Fibroblast of villous mesenchyme (primary cell): ENCODE measurements around the gene VWA1. TPM values are rescaled to one million over a fixed set of nuclear protein-coding genes. Genes with fewer than 3 reads are reported as not detected.

Experiments used
- DNase-seq: peaks from one replicate; pipeline ENCODE4 v3.0.0-alpha.2; 2010; ENCODE audit warnings: low read depth
- H3K4me3 ChIP-seq: 2 replicates; pipeline ENCODE4 v1.5.1; 2011; ENCODE audit warnings: low read depth, mild to moderate bottlenecking, low read length
- total RNA-seq: library from RNA; depleted of rRNA; stranded (reverse); fragments of >200 nt; gene quantifications from 2 replicates; pipeline ENCODE4 v1.2.3, GENCODE V29; 2012
- TF ChIP-seq, protein P1 (sequence below): IDR thresholded peaks from 2 replicates; pipeline ENCODE4 v1.5.1; 2012; ENCODE audit warnings: low read depth, mild to moderate bottlenecking, low read length; ENCODE audit not compliant: insufficient read depth

VWA1 gene
- total RNA-seq, 1 donor: 5.6 TPM

DNA sequence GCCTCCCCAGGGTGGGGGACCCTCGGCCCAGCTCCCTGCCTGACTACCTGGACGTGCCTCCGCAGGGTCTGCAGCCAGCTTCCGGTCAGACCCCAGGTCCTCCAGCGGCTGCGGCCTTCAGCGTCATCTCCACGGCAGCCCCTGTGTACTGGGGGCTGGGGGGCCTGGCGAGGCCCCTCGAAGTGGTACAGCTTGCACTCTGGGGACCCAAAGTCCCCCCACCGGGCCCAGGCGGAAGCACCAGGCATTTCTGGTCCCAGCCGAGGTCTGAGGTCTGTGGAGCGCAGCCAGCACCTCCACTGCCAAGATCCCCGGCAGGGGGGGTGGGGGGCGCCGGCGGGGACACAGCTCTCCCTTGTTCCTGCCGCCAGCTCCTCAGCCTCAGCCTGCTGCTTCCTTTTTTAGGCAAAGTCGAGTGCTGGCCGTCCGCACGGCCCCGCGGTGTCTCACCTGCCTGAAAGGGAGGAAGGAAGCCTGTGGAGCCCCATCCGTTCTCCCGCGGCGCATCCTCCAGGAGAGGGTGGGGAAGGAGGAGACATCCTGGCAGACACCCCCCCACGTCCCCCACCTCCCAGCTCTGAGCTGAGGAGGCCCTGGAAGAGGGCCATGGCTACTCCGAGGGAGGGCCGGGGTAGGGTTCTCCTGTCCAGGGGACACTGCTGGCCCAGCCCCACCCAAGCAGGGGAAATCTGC is 1.2 kb upstream of the VWA1 start:
- no peak overlapping the region for H3K4me3 ChIP-seq
- TF ChIP-seq, protein P1, sequence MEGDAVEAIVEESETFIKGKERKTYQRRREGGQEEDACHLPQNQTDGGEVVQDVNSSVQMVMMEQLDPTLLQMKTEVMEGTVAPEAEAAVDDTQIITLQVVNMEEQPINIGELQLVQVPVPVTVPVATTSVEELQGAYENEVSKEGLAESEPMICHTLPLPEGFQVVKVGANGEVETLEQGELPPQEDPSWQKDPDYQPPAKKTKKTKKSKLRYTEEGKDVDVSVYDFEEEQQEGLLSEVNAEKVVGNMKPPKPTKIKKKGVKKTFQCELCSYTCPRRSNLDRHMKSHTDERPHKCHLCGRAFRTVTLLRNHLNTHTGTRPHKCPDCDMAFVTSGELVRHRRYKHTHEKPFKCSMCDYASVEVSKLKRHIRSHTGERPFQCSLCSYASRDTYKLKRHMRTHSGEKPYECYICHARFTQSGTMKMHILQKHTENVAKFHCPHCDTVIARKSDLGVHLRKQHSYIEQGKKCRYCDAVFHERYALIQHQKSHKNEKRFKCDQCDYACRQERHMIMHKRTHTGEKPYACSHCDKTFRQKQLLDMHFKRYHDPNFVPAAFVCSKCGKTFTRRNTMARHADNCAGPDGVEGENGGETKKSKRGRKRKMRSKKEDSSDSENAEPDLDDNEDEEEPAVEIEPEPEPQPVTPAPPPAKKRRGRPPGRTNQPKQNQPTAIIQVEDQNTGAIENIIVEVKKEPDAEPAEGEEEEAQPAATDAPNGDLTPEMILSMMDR: no peak
- DNase-seq: no peak

DNA sequence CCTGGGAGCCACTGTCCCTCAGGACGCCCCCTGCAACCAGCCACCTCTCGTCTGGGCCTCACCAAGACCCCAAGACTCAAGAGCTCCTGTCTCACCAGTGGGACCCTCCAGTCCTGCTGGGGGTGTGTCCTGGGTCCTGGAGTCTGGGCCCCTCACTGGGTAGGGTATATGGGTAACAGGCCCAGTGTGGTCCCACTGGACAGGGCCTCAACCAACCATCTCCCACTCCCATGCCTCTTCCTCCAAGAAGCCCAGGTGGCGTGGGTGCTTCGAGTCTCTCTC is 725 bp upstream of the VWA1 start:
- TF ChIP-seq, protein P1: no peak
- no peak overlapping the region for H3K4me3 ChIP-seq
- DNase-seq: no peak

DNA sequence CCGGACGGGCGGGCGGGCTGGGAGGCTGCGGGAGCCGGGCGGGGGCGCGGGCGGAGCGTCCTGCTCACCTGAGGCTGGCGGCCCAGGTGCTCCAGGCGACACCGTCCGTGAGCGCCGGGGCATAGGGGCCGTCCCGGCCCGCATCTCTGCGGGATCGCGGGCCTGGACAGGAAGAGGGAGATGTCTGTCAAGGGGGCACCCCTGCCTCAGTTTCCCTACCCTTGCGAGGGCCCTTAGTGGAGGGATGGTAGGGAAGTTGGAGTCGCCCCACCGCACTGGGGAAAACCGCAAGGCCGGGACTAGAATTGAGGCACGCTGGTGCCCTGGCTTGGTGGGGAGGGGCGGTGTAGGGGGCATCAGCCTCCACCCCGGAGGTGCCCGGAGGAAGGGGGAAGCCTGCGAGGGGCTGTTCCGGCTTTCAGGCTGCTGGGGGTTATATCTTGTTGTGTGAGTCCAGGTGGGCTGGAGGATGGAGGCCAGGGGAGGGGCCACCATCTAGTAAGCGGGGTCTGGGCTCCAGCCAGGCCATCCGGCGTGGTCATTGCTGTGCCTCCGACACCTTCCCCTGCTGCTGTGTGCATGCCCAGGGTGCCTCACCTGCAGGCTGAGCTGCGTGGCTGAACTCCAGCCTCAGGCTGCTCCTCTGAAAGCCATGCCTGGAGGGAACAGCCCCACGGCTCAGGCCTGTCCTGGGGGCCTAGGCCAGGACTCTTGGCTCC is 580 bp downstream of the VWA1 start:
- H3K4me3 ChIP-seq: peak overlapping the region; percentile 57
- DNase-seq: no peak
- TF ChIP-seq, protein P1: no peak

DNA sequence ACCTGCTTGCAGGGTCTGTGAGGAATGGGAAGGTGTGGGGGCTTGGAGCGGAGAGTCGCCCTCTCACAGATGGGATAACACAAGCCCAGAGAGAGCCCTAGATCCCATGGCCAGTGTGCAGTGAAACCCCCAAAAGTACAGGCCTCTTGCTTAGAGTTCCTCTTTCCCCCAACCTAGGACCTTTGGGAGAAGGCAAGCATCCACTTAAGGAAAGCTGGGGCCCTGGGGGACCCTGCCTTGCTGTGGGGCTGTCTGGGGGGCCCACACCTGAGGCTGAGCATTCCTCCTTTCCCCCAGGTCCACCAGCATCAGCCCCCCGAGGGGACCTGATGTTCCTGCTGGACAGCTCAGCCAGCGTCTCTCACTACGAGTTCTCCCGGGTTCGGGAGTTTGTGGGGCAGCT is 1.1 kb downstream of the VWA1 start:
- no peak for DNase-seq
- H3K4me3 ChIP-seq: peak overlapping the region; percentile 57
- TF ChIP-seq, protein P1: no peak

- no peak overlapping the region for H3K4me3 ChIP-seq
- no peak for DNase-seq
- TF ChIP-seq, protein P1: no peak
Measured at GRCh38 chr1:1437033-1437903, 1.8 kb downstream of the VWA1 start.

GRCh38 chr1:1437904-1438376 is 2.5 kb downstream of the VWA1 start:
- TF ChIP-seq, protein P1: no peak
- no peak for DNase-seq

More at GRCh38 chr1:1437904-1438376, 2.5 kb downstream of the VWA1 start:
- no peak overlapping the region for H3K4me3 ChIP-seq
